K562 (cell line): Measurements from ENCODE around the gene FAM184B. TPM values are rescaled to one million over a fixed set of nuclear protein-coding genes. Genes with fewer than 3 reads are reported as not detected.

Experiments
- BCOR ChIP-seq: fragments of 450-650 bp; IDR thresholded peaks from 2 replicates; pipeline ENCODE4 v1.6.1; 2016
- BHLHE40 ChIP-seq: IDR thresholded peaks from 2 replicates; pipeline ENCODE4 v1.6.1; 2011; ENCODE audit warnings: low read length, improper control_type of control experiment
- BRD9 ChIP-seq: fragments of 450-650 bp; IDR thresholded peaks from 2 replicates; pipeline ENCODE4 v1.6.1; 2018; ENCODE audit warnings: low read depth; ENCODE audit not compliant: partially characterized antibody
- CCNT2 ChIP-seq: IDR thresholded peaks from 2 replicates; pipeline ENCODE4 v1.6.1; 2011; ENCODE audit warnings: borderline replicate concordance, low read depth, mild to moderate bottlenecking, moderate library complexity, mixed read lengths, low read length; ENCODE audit not compliant: insufficient read length; ENCODE audit errors: extremely low read depth
- CTBP1 ChIP-seq: fragments of 450-650 bp; IDR thresholded peaks from 2 replicates; pipeline ENCODE4 v1.6.1; 2016; ENCODE audit warnings: borderline replicate concordance
- ETS1 ChIP-seq: conservative IDR thresholded peaks from 2 replicates; pipeline ENCODE4 v1.6.1; 2011; ENCODE audit warnings: low read depth, mild to moderate bottlenecking, low read length; ENCODE audit not compliant: control insufficient read depth
- HDGF ChIP-seq: fragments of 450-650 bp; IDR thresholded peaks from 2 replicates; pipeline ENCODE4 v1.6.1; 2016
- HMBOX1 ChIP-seq: sonication (generic); IDR thresholded peaks from 2 replicates; pipeline ENCODE4 v1.6.1; 2016
- HNRNPLL ChIP-seq: fragments of 200-400 bp; formaldehyde crosslinking; IDR thresholded peaks from 2 replicates; pipeline ENCODE4 v1.6.1; 2017; ENCODE audit warnings: low read length, low read depth, mild to moderate bottlenecking; ENCODE audit not compliant: poor library complexity, severe bottlenecking
- MTA2 ChIP-seq: fragments of 450-650 bp; IDR thresholded peaks from 2 replicates; pipeline ENCODE4 v1.6.1; 2016; ENCODE audit warnings: low read depth
- RBM14 ChIP-seq: fragments of 200-400 bp; formaldehyde crosslinking; IDR thresholded peaks from 2 replicates; pipeline ENCODE4 v1.6.1; 2018; ENCODE audit warnings: low read depth, mild to moderate bottlenecking, low read length, moderate library complexity, borderline replicate concordance; ENCODE audit not compliant: insufficient read depth
- TBP ChIP-seq: optimal IDR thresholded peaks from 2 replicates; pipeline ENCODE3; 2011; ENCODE audit warnings: low read depth, low read length, improper control_type of control experiment
- TEAD1 ChIP-seq, 2 experiments: fragments of 450-650 bp in 1 of 2; sonication (generic) in 1 of 2; formaldehyde crosslinking; IDR thresholded peaks; 2 replicates each; pipeline versions ENCODE4 v1.4.0 to v1.8.0; 2020 to 2022; ENCODE audit warnings: mild to moderate bottlenecking in 2 of 2, missing genetic modification reagents in 1 of 2
- TFAM ChIP-seq: fragments of 250-450 bp; sonication (Bioruptor Pico); conservative IDR thresholded peaks from 2 replicates; pipeline ENCODE4 v1.5.0; 2021; ENCODE audit warnings: mild to moderate bottlenecking, moderate library complexity
- TGIF2 ChIP-seq: sonication (generic); formaldehyde crosslinking; IDR thresholded peaks from 2 replicates; pipeline ENCODE4 v1.8.1; 2022; ENCODE audit warnings: mild to moderate bottlenecking, missing genetic modification reagents, moderate library complexity
- TOE1 ChIP-seq, 2 experiments: fragments of 450-650 bp in 1 of 2; sonication (generic) in 1 of 2; formaldehyde crosslinking in 1 of 2; IDR thresholded peaks; 2 replicates each; pipeline versions ENCODE4 v1.7.1 to v1.8.0; 2016 to 2022; ENCODE audit warnings: borderline replicate concordance in 2 of 2, mild to moderate bottlenecking in 2 of 2, antibody characterized with exemption in 1 of 2, inconsistent platforms in 1 of 2, low read depth in 1 of 2, missing genetic modification reagents in 1 of 2, moderate library complexity in 1 of 2
- ZBED1 ChIP-seq: IDR thresholded peaks from 2 replicates; pipeline ENCODE4 v1.6.1; 2014
- ZBTB12 ChIP-seq: fragments of 250-450 bp; sonication (Bioruptor Pico); IDR thresholded peaks from 2 replicates; pipeline ENCODE4 v1.4.0; 2020
- ZHX1 ChIP-seq: fragments of 150-350 bp; conservative IDR thresholded peaks from 2 replicates; pipeline ENCODE4 v1.6.1; 2014; ENCODE audit warnings: low read length
- ZNF165 ChIP-seq: fragments of 250-450 bp; sonication (Bioruptor Pico); IDR thresholded peaks from 2 replicates; pipeline ENCODE4 v1.4.0; 2020; ENCODE audit warnings: borderline replicate concordance
- ZNF280A ChIP-seq: fragments of 450-650 bp; IDR thresholded peaks from 2 replicates; pipeline ENCODE4 v1.6.1; 2018; ENCODE audit warnings: mild to moderate bottlenecking, low read depth; ENCODE audit not compliant: partially characterized antibody
- ZNF77 ChIP-seq: fragments of 250-450 bp; sonication (Bioruptor Pico); IDR thresholded peaks from 2 replicates; pipeline ENCODE4 v1.5.0; 2020
- ZNF79 ChIP-seq: fragments of 250-450 bp; sonication (Bioruptor Pico); IDR thresholded peaks from 2 replicates; pipeline ENCODE4 v1.4.0; 2020; ENCODE audit warnings: low read depth, mild to moderate bottlenecking, moderate library complexity
- polyA plus RNA-seq, 8 experiments: library from polyadenylated mRNA; depleted of rRNA in 4 of 8; stranded (reverse) in 5 of 8; unstranded in 3 of 8; fragments of >200 nt; fragmentation: Nextera tagmentation in 2 of 8; fragmentation: Illumina TruSeq in 1 of 8; extraction: Ambion mirVana in 2 of 8; extraction: Trizol in 1 of 8; gene quantifications; 2 replicates each; pipeline versions ENCODE4 v1.2.1 to v1.2.3, GENCODE V29; 2011 to 2014; ENCODE audit warnings: inconsistent platforms in 1 of 8, missing spikeins in 1 of 8
- total RNA-seq, 7 experiments: library from RNA; depleted of rRNA in 6 of 7; stranded (reverse); fragments of >200 nt in 6 of 7; fragmentation: Illumina TruSeq in 2 of 7; extraction: Trizol in 2 of 7; gene quantifications; 2 replicates each; pipeline versions ENCODE4 v1.2.1 to v1.2.3, GENCODE V29; 2011 to 2021; ENCODE audit warnings: low replicate concordance in 1 of 7

Gene FAM184B
- total and polyA plus RNA-seq, 9 of the 15 experiments (the other 6 are each of a cell fraction or from before 2014, with no cell fraction given): not detected

- no peak for TF ChIP-seq ZNF280A
- no peak for TF ChIP-seq ZBED1
- no peak for TF ChIP-seq BCOR
- no peak for TF ChIP-seq RBM14
- no peak for TF ChIP-seq HDGF
- no peak for TF ChIP-seq CTBP1
- TF ChIP-seq BRD9: no peak
- no peak for TF ChIP-seq TFAM (CRISPR knock-in tag)
- no peak for TF ChIP-seq TGIF2 (CRISPR knock-in tag)
- TF ChIP-seq ZNF79 (CRISPR knock-in tag): no peak
- TF ChIP-seq HMBOX1: peak; percentile 52; the same call in 1 of the 2 replicates
- no peak for TF ChIP-seq BHLHE40
- TF ChIP-seq TEAD1 (CRISPR knock-in tag; IDR thresholded peaks at IDR 0.05): no peak
- TF ChIP-seq ZHX1: no peak
- peak; percentile 85 for TF ChIP-seq TBP
- TF ChIP-seq ZBTB12 (CRISPR knock-in tag): no peak
- TF ChIP-seq TOE1 (IDR thresholded peaks at IDR 0.05; ENCODE audit: borderline replicate concordance): no peak
- TF ChIP-seq TOE1 (CRISPR knock-in tag; IDR thresholded peaks at IDR 0.05; ENCODE audit: borderline replicate concordance, low read depth): no peak
- no peak for TF ChIP-seq HNRNPLL
- TF ChIP-seq ZNF165 (CRISPR knock-in tag): no peak
- no peak for TF ChIP-seq ZNF77 (CRISPR knock-in tag)
- no peak for TF ChIP-seq ETS1
- no peak for TF ChIP-seq MTA2
- TF ChIP-seq CCNT2: no peak
Observed at GRCh38 chr4:17690898-17691297, 90.5 kb downstream of the FAM184B start (continued).
